Measurements from ENCODE around the gene TMEM214.

DNA sequence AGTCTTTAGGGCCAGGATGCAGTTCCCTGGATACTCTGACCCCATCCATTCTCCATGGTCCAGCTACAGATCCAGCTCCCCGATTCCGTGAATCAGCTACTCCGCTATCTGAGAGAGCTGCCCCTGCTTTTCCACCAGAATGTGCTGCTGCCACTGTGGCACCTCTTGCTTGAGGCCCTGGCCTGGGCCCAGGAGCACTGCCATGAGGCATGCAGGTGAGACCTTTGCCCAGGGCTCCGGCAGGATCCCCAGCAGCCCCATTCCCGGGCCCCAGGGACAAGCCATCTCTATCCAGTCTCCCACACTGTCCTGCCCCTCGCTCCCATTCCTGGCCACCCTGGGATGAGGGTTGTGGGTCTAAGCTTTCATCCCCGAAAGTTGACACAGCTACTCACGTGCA, 7.5 kb downstream of the TMEM214 start:
- no peak for TF ChIP-seq EZH2 (IDR thresholded peaks at IDR 0.05; ENCODE audit: low read length)
- TF ChIP-seq, protein P1, sequence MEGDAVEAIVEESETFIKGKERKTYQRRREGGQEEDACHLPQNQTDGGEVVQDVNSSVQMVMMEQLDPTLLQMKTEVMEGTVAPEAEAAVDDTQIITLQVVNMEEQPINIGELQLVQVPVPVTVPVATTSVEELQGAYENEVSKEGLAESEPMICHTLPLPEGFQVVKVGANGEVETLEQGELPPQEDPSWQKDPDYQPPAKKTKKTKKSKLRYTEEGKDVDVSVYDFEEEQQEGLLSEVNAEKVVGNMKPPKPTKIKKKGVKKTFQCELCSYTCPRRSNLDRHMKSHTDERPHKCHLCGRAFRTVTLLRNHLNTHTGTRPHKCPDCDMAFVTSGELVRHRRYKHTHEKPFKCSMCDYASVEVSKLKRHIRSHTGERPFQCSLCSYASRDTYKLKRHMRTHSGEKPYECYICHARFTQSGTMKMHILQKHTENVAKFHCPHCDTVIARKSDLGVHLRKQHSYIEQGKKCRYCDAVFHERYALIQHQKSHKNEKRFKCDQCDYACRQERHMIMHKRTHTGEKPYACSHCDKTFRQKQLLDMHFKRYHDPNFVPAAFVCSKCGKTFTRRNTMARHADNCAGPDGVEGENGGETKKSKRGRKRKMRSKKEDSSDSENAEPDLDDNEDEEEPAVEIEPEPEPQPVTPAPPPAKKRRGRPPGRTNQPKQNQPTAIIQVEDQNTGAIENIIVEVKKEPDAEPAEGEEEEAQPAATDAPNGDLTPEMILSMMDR (optimal IDR thresholded peaks at IDR 0.05 in 1 of 3, IDR thresholded peaks at IDR 0.05 in 1 of 3, conservative IDR thresholded peaks at IDR 0.05 in 1 of 3; ENCODE audit: extremely low read depth in 1 of 3, insufficient read depth in 2 of 3, low read length in 3 of 3), result no peak
